HCT116 (cell line): ENCODE results near the gene FMN1. TPM values are rescaled to one million over a fixed set of nuclear protein-coding genes. Genes with fewer than 3 reads are reported as not detected.

ENCODE experiments used
- ATAC-seq: fragments of 200-7000 bp; cut with Tn5 transposase; 2 replicates; pipeline ENCODE4 v1.9.1; 2020; ENCODE audit warnings: mild to moderate bottlenecking, moderate library complexity
- BruUV-seq: library from RNA; stranded (reverse); fragments of 400-500 nt; replicated peaks from 2 replicates; lab custom pipeline; 2021; lab: Mats Ljungman, UMichigan
- CTCF ChIA-PET: fragments of 300-600 bp; sonication (Branson Sonifier 250); formaldehyde crosslinking; loops from one replicate; lab custom pipeline; 2021; ENCODE audit warnings: antibody characterized with exemption; lab: Charles Lee
- POLR2A ChIA-PET: fragments of 300-600, 350-600 bp; sonication (Branson Sonifier 250); formaldehyde crosslinking; loops from one replicate; lab custom pipeline; 2021; ENCODE audit warnings: antibody characterized with exemption; lab: Charles Lee
- RAD21 ChIA-PET, 2 experiments: fragments of 300-600 bp; sonication (Branson Sonifier 250); formaldehyde crosslinking; loops; one replicate each; lab custom pipeline; 2023; ENCODE audit warnings: low total read pairs in 2 of 2; ENCODE audit not compliant: uncharacterized antibody in 2 of 2, unreplicated experiment in 2 of 2, low non-redundant PET in 1 of 2; lab: Charles Lee
- DNase-seq: peaks from one replicate; pipeline ENCODE4 v3.0.0-alpha.2; 2010; ENCODE audit warnings: low read depth, low spot score
- H2AFZ ChIP-seq: fragments of 200-600 bp; shearing (Covaris generic), sonication (generic); 2 replicates; pipeline ENCODE4 v1.6.1; 2017; ENCODE audit warnings: low read depth, mixed run types, mixed read lengths, antibody characterized with exemption, low read length; ENCODE audit not compliant: poor library complexity, severe bottlenecking
- H3K27ac ChIP-seq: 2 replicates; pipeline ENCODE4 v1.5.1; 2012; ENCODE audit warnings: low read depth, low read length
- H3K27me3 ChIP-seq: fragments of 200-600 bp; sonication (generic); 2 replicates; pipeline ENCODE4 v1.6.1; 2016; ENCODE audit warnings: mixed run types, low read length, mixed read lengths; ENCODE audit not compliant: insufficient read depth
- H3K36me3 ChIP-seq, 2 experiments: fragments of 200-500 bp in 1 of 2; fragments of 200-600 bp in 1 of 2; sonication (Bioruptor generic) in 1 of 2; sonication (generic) in 1 of 2; 2 replicates each; pipeline versions ENCODE4 v1.5.1 to v1.6.1; 2014 to 2016; ENCODE audit warnings: low read length in 2 of 2, inconsistent platforms in 1 of 2, mixed read lengths in 1 of 2, mixed run types in 1 of 2; ENCODE audit not compliant: insufficient read depth in 2 of 2, control insufficient read depth in 1 of 2
- H3K4me1 ChIP-seq, 2 experiments: fragments of 200-600 bp in 1 of 2; sonication (generic) in 1 of 2; 2 replicates each; pipeline versions ENCODE4 v1.5.1 to v1.6.1; 2012 to 2017; ENCODE audit warnings: low read length in 2 of 2, inconsistent platforms in 1 of 2, mild to moderate bottlenecking in 1 of 2, mixed read lengths in 1 of 2, mixed run types in 1 of 2, moderate library complexity in 1 of 2; ENCODE audit not compliant: insufficient read depth in 2 of 2, control insufficient read depth in 1 of 2
- H3K4me2 ChIP-seq: fragments of 200-600 bp; sonication (generic); 2 replicates; pipeline ENCODE4 v1.6.1; 2017; ENCODE audit warnings: mixed run types, low read length, mixed read lengths
- H3K4me3 ChIP-seq, 2 experiments: fragments of 200-600 bp in 1 of 2; sonication (generic) in 1 of 2; replicated peaks in 1 of 2; 2 replicates each; pipeline ENCODE4 v1.5.1; 2011 to 2016; ENCODE audit warnings: low read length in 2 of 2, control low read depth in 1 of 2, low read depth in 1 of 2, mild to moderate bottlenecking in 1 of 2, mixed read lengths in 1 of 2, mixed run types in 1 of 2
- H3K79me2 ChIP-seq: fragments of 200-600 bp; sonication (generic); 2 replicates; pipeline ENCODE4 v1.6.1; 2017; ENCODE audit warnings: mild to moderate bottlenecking, mixed run types, low read length, moderate library complexity, mixed read lengths; ENCODE audit not compliant: insufficient read depth
- H3K9ac ChIP-seq: fragments of 200-600 bp; sonication (generic); 2 replicates; pipeline ENCODE4 v1.6.1; 2016; ENCODE audit warnings: low read length, mixed read lengths
- H3K9me2 ChIP-seq: fragments of 200-600 bp; sonication (generic), shearing (Covaris generic); 2 replicates; pipeline ENCODE4 v1.6.1; 2017; ENCODE audit warnings: mixed run types, mild to moderate bottlenecking, moderate library complexity; ENCODE audit not compliant: insufficient read depth
- H3K9me3 ChIP-seq, 2 experiments: fragments of 200-500 bp in 1 of 2; fragments of 200-600 bp in 1 of 2; sonication (Bioruptor generic) in 1 of 2; sonication (generic) in 1 of 2; 2 replicates each; pipeline ENCODE4 v1.6.1; 2014 to 2017; ENCODE audit warnings: low read length in 2 of 2, mixed read lengths in 2 of 2, inconsistent platforms in 1 of 2, low read depth in 1 of 2, mild to moderate bottlenecking in 1 of 2, mixed run types in 1 of 2, moderate library complexity in 1 of 2; ENCODE audit not compliant: control insufficient read depth in 1 of 2, insufficient read depth in 1 of 2
- H4K20me1 ChIP-seq: fragments of 200-600 bp; sonication (generic), shearing (Covaris generic); 2 replicates; pipeline ENCODE4 v1.6.1; 2017; ENCODE audit warnings: mixed run types, mild to moderate bottlenecking, moderate library complexity; ENCODE audit not compliant: insufficient read depth
- CBX3 ChIP-seq: IDR thresholded peaks from 2 replicates; pipeline ENCODE4 v1.6.1; 2012; ENCODE audit warnings: low read depth
- CEBPB ChIP-seq: IDR thresholded peaks from 2 replicates; pipeline ENCODE4 v1.6.1; 2012; ENCODE audit warnings: low read depth
- EGR1 ChIP-seq: IDR thresholded peaks from 2 replicates; pipeline ENCODE4 v1.6.1; 2012; ENCODE audit warnings: low read depth
- ELF1 ChIP-seq: IDR thresholded peaks from 2 replicates; pipeline ENCODE4 v1.6.1; 2012; ENCODE audit warnings: low read depth, borderline replicate concordance
- EZH2 ChIP-seq: fragments of 200-600 bp; sonication (generic); IDR thresholded peaks from 2 replicates; pipeline ENCODE4 v1.6.1; 2017; ENCODE audit warnings: antibody characterized with exemption, mixed run types
- EZH2phosphoT487 ChIP-seq: fragments of 200-600 bp; IDR thresholded peaks from 2 replicates; pipeline ENCODE4 v1.6.1; 2018; ENCODE audit warnings: antibody characterized with exemption, borderline replicate concordance
- JUND ChIP-seq: IDR thresholded peaks from 2 replicates; pipeline ENCODE4 v1.6.1; 2012
- MAX ChIP-seq: IDR thresholded peaks from 2 replicates; pipeline ENCODE4 v1.6.1; 2012
- POLR2AphosphoS5 ChIP-seq: IDR thresholded peaks from 2 replicates; pipeline ENCODE4 v1.6.1; 2011; ENCODE audit warnings: mild to moderate bottlenecking, low read depth, low read length, moderate library complexity
- RAD21 ChIP-seq: IDR thresholded peaks from 2 replicates; pipeline ENCODE4 v1.6.1; 2012; ENCODE audit warnings: low read depth, mild to moderate bottlenecking
- REST ChIP-seq: IDR thresholded peaks from 2 replicates; pipeline ENCODE4 v1.6.1; 2012; ENCODE audit warnings: low read depth
- SIN3A ChIP-seq: IDR thresholded peaks from 2 replicates; pipeline ENCODE4 v1.6.1; 2012; ENCODE audit warnings: low read depth
- TCF7L2 ChIP-seq: IDR thresholded peaks from 2 replicates; pipeline ENCODE4 v1.7.0; 2011; ENCODE audit warnings: borderline replicate concordance, inconsistent platforms; ENCODE audit not compliant: insufficient read depth, insufficient read length; ENCODE audit errors: extremely low read depth
- intact Hi-C: fragments of 100-400 bp; cut with micrococcal nuclease; formaldehyde crosslinking; loops from 2 replicates; pipeline ENCODE4 v1.10.0; 2022
- total RNA-seq: library from RNA; stranded (reverse); gene quantifications from one replicate; pipeline ENCODE4 v1.2.1, GENCODE V29; 2021; ENCODE audit not compliant: unreplicated experiment
- TF ChIP-seq, protein P1 (sequence below): IDR thresholded peaks from 2 replicates; pipeline ENCODE4 v1.6.1; 2011; ENCODE audit warnings: mild to moderate bottlenecking, low read length, moderate library complexity; ENCODE audit not compliant: insufficient replicate concordance; ENCODE audit errors: extremely low read depth
- TF ChIP-seq, protein P2 (sequence below): IDR thresholded peaks from 2 replicates; pipeline ENCODE4 v1.6.1; 2012
- TF ChIP-seq, protein P3 (sequence below), 3 experiments: fragments of 200-600 bp in 1 of 3; sonication (generic) in 1 of 3; IDR thresholded peaks in 2 of 3; conservative IDR thresholded peaks in 1 of 3; 2 replicates each; pipeline ENCODE4 v1.5.1; 2012 to 2017; ENCODE audit warnings: low read depth in 2 of 3, low read length in 2 of 3, antibody characterized with exemption in 1 of 3, borderline replicate concordance in 1 of 3, control low read depth in 1 of 3, mild to moderate bottlenecking in 1 of 3, mixed read lengths in 1 of 3, mixed run types in 1 of 3, moderate library complexity in 1 of 3; ENCODE audit not compliant: insufficient read depth in 1 of 3

FMN1 gene
- total RNA-seq, 1 experiment from 2014 or later, result 0.39 TPM

DNA sequence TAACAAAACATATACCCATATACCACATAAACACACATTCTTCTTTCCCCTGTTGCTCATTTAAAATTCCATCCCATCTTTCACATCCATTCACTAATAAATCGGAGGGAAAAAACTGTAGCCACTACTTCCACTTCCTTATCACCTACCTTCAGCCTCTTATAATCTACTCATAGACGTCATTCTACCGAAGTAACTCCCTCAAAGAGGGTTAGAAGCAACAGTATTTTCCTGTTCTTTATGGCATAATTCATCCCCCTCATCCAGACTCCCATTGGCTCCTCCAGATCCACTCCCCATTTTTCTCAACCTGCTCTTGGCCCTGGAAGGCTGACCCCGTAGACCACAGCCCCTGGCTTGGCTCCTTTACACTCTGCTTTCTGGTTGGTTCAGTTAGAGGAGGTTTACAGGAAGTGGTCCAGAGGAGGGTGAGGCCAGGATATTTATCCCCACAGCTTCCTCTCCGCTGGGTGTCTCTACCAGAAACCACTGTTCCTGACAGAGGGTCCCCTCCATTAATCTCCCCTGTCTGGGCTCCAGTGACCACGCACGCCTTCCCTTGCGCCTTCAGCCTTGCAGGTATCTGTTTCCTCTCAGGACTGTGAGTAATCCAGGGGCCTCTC, 46.3 kb downstream of the FMN1 start:
- Histone ChIP-seq H2AFZ (no peak overlapping the region), H3K9ac (no peak overlapping the region), H4K20me1 (no peaks in the 10 kb centered on the region), H3K4me3 (no peak overlapping the region), H3K9me3 (no peaks in the 10 kb centered on the region), H3K79me2 (no peaks in the 10 kb centered on the region), H3K36me3 (no peaks in the 10 kb centered on the region), H3K27ac (no peak overlapping the region), H3K27me3 (no peaks in the 10 kb centered on the region), H3K4me2 (no peak overlapping the region), H3K4me1 (0 out of 4 replicates have a peak, but pooled peaks cover 2 to 5% of the 10 kb centered on the region in 2 experiments), H3K9me2 (no peaks in the 10 kb centered on the region)
- BruUV-seq, result no TSS peak
- TF ChIP-seq EZH2 (no peak), JUND (no peak), POLR2AphosphoS5 (no peak), MAX (no peak), EGR1 (no peak), ELF1 (no peak), REST (no peak), CBX3 (no peak), SIN3A (no peak), TCF7L2 (no peak), EZH2phosphoT487 (no peak), CEBPB (no peak), RAD21 (no peak)
- TF ChIP-seq, protein P1, sequence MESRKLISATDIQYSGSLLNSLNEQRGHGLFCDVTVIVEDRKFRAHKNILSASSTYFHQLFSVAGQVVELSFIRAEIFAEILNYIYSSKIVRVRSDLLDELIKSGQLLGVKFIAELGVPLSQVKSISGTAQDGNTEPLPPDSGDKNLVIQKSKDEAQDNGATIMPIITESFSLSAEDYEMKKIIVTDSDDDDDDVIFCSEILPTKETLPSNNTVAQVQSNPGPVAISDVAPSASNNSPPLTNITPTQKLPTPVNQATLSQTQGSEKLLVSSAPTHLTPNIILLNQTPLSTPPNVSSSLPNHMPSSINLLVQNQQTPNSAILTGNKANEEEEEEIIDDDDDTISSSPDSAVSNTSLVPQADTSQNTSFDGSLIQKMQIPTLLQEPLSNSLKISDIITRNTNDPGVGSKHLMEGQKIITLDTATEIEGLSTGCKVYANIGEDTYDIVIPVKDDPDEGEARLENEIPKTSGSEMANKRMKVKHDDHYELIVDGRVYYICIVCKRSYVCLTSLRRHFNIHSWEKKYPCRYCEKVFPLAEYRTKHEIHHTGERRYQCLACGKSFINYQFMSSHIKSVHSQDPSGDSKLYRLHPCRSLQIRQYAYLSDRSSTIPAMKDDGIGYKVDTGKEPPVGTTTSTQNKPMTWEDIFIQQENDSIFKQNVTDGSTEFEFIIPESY, result no peak
- TF ChIP-seq, protein P2, sequence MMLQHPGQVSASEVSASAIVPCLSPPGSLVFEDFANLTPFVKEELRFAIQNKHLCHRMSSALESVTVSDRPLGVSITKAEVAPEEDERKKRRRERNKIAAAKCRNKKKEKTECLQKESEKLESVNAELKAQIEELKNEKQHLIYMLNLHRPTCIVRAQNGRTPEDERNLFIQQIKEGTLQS, result no peak
- TF ChIP-seq, protein P3, sequence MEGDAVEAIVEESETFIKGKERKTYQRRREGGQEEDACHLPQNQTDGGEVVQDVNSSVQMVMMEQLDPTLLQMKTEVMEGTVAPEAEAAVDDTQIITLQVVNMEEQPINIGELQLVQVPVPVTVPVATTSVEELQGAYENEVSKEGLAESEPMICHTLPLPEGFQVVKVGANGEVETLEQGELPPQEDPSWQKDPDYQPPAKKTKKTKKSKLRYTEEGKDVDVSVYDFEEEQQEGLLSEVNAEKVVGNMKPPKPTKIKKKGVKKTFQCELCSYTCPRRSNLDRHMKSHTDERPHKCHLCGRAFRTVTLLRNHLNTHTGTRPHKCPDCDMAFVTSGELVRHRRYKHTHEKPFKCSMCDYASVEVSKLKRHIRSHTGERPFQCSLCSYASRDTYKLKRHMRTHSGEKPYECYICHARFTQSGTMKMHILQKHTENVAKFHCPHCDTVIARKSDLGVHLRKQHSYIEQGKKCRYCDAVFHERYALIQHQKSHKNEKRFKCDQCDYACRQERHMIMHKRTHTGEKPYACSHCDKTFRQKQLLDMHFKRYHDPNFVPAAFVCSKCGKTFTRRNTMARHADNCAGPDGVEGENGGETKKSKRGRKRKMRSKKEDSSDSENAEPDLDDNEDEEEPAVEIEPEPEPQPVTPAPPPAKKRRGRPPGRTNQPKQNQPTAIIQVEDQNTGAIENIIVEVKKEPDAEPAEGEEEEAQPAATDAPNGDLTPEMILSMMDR (IDR thresholded peaks at IDR 0.05 in 2 of 3, conservative IDR thresholded peaks at IDR 0.05 in 1 of 3; ENCODE audit: borderline replicate concordance in 1 of 3, insufficient read depth in 1 of 3, low read depth in 2 of 3, low read length in 2 of 3), result no peak
- intact Hi-C loops, result no loop called here
- ChIA-PET POLR2A (no interaction called here), RAD21 (no interaction called here), CTCF (no interaction called here)
- ATAC-seq, result no peak
- DNase-seq, result no peak
